ENCODE data around the gene ACRBP.

The ACRBP gene

DNA sequence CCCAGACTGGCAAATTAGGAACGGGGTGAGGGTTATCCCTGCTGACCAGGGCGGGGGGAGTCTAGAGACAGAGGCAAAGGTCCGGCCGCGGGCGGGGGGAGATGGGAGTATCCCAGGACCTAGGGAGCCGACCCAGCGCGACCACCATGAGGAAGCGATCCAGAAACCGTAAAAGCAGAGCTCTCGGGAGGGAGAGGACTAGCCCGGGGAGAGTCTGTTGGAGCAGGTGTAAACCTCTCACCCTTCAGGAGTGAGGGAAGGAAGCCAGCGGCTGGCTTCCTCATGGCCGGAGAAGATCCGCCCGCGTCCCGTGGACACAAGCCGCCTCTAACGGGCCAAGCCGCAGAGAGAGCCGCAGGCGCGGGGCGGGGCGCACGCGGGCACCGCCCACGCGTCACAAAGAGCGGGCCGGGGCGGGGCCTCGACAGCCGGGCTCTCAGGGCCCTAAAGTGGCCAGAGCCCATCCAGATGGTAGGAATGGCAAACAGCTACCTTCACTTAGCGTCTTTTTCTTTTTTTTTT lies at the start of gene ACRBP:
Gene ACRBP (minus strand): TSS at position 350 of the 522 bp plus-strand sequence. CDS start 66 bp downstream, at position 284.
- DNase-seq (ENCODE audit: low spot score), result no peak

DNA sequence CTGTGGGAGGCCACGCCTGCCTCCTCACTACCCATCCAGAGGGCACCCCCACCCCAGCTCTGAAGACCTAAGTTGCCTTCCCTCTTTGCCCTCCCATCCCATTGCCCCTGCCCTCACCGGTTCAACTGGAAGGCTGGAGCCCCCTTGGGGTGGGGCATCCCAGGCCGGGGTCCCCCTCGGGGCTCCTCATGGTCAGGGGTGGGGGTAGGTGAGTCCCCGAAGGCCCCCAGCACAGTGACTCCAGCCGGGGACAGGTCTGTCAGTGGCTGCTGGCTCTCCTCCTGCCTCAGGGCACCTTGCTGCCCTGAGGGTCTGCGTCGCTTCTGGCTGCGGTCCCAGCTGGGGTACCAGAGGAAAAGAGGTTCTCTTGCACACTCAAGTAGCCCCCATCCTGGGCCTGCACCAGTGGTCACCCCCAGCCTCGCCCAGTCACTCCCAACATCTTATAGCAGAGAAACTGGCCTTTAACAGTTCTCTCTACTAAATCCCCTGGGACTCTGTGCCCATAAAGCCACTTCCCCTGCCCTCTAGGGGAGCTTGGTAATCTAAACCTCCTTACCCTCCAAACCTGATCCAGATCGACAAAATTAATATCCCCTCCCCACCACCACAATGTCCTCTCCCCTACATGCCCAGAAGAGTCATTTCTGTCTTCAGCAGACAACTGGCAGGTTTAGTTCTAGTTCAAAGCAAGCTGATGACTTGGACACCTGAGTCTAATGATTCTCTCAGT lies 48.2 kb upstream of the ACRBP start:
- no peak for DNase-seq (ENCODE audit: low spot score)

- no peak for DNase-seq (ENCODE audit: low spot score)
Observed at GRCh38 chr12:6694701-6695100, 47.5 kb upstream of the ACRBP start.

- DNase-seq (ENCODE audit: low spot score), result no peak
Observed at GRCh38 chr12:6693832-6694355, 46.7 kb upstream of the ACRBP start.

GRCh38 chr12:6692888-6693287 lies 45.7 kb upstream of the ACRBP start:
- no peak for DNase-seq (ENCODE audit: low spot score)

DNA sequence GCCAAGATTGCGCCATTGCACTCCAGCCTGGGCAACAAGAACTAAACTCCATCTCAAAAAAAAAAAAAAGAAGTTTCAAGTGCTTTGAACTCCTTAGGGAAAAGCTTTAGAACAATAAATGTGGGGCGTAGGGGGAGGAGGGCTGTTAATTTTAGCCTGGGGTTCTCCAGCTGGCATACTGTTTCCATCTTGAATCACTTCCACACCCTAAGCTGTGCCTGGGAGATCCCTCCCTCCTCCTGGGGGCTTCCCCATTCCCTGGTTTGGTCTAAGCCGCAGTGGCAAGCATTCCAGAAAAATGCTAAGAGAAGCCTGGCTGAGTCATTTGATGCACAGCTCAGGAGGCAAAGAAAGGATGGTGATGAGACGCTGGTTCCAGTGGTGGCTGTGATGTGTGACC lies 44.2 kb upstream of the ACRBP start:
- DNase-seq (ENCODE audit: low spot score), result no peak

GRCh38 chr12:6688999-6689882 lies 42.0 kb upstream of the ACRBP start, which contains the start of gene ZNF384:
TSS of gene ZNF384 (minus strand) at chr12:6689375. CDS start at chr12:6679520, 9,855 bp downstream.
- DNase-seq (ENCODE audit: low spot score), result peak; percentile 97

- DNase-seq (ENCODE audit: low spot score), result no peak
Observed at GRCh38 chr12:6688543-6688998, 41.3 kb upstream of the ACRBP start.

- DNase-seq (ENCODE audit: low spot score), result no peak
Observed at GRCh38 chr12:6685814-6686213, 38.6 kb upstream of the ACRBP start.

GRCh38 chr12:6684609-6685008 lies 37.4 kb upstream of the ACRBP start:
- DNase-seq (ENCODE audit: low spot score), result no peak

- no peak for DNase-seq (ENCODE audit: low spot score)
Observed at GRCh38 chr12:6676962-6677361, 29.7 kb upstream of the ACRBP start.

GRCh38 chr12:6672143-6672542 lies 24.9 kb upstream of the ACRBP start:
- no peak for DNase-seq (ENCODE audit: low spot score)

DNA sequence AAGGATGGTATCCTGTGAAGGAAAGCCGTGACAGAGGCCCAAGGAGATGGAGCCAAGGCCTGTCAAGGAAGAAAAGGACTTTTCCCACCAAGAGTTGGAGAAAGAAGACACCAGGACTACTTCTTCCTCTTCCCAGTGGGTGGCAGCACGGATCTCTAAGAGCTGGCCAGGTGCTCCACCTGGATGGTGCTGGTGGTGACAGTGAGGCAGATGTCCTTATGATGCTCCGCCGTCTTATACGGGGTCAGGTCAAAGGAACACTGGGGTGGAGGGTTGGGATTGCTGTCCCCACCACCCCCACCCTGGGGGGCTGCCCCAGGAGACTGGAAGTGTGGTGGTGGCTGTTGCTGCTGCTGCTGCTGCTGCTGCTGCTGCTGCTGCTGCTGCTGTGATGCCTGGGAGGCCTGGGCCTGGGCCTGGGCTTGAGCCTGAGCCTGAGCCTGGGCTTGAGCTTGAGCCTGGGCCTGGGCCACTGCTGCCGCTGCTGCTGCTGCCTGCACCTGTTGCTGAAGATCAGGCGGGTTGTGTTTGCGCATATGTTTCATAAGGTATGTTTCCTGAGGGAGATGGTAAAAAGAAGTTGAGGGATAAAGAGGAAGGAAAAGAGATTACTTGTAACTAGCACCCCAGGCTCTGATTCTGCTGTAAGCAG lies 20.5 kb upstream of the ACRBP start:
- no peak for DNase-seq (ENCODE audit: low spot score)

DNA sequence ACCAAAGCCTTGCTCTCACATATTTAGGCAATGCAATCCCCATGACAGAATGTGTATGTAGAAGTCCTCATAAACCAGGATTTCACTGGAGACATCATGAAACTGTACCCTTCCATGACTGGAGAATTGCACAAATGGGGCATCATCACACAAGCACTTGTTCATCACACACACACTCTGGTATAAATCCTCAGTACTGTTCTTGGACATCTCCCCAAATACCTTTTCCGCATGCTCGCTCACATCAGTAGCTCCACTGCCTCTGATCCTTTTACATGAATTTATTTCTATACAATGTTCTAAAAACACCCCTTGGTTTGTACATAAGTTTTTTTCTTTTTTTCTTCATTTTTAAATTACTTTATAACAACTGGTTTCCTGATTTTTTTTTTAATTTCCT lies 19.0 kb upstream of the ACRBP start:
- DNase-seq (ENCODE audit: low spot score), result no peak

GRCh38 chr12:6664902-6665301 lies 17.7 kb upstream of the ACRBP start:
- DNase-seq (ENCODE audit: low spot score), result no peak

GRCh38 chr12:6662906-6663742 lies 15.9 kb upstream of the ACRBP start, which contains the start of gene ING4:
TSS of gene ING4 (minus strand) at chr12:6663119. CDS start at chr12:6663101, 18 bp downstream.
- DNase-seq (ENCODE audit: low spot score), result peak; percentile 96

DNA sequence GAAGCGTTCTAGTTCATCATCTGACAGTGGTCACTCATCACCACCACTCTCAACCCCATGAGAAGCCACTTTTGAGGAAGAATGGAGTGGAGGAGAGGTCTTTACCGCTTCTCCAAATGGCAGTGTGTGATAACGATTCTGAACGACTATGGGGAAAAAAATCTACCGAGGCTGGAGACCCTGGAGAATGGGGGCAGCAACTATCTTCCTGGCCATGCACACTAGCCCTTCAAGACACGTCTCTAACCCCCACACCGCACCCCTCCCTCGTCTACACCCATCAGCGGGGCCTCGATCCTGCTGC lies 15.3 kb upstream of the ACRBP start:
- DNase-seq (ENCODE audit: low spot score), result no peak

DNA sequence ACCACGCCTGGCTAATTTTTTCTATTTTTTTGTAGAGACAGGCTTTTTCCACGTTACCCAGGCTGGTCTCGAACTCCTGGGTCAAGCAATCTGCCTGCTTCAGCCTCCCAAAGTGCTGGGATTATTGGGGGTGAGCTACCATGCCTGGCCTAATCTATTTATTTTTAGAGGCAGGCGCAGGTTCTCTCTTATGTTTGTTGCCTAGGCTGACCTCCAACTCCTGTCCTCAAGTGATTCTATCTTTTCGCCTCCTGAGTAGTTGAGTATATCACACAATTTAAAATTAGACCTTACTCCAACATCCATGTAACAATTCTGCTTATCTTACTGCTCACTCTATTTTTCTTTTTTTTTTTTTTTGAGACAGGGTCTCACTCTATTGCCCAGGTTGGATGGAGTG lies 6.8 kb upstream of the ACRBP start:
- no peak for DNase-seq (ENCODE audit: low spot score)

DNA sequence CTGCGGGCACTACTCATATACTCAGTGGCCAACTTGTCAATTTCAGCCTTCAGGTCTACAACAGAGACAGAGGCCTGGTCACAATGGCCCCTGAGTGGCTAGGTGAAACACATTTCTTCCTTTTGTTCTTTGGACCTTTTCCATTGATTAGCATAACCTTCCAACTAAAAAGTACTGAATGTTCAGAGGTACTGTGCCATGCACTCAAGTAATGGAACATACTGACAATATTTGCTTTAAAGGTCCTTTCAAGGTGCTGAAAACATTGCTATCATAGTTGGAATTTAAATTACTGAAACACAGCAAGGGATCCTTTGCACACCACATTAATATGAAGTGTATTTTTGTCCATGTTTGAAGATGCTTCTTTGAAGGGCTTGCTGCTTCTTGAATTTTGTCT lies 6.1 kb upstream of the ACRBP start:
- no peak for DNase-seq (ENCODE audit: low spot score)

DNA sequence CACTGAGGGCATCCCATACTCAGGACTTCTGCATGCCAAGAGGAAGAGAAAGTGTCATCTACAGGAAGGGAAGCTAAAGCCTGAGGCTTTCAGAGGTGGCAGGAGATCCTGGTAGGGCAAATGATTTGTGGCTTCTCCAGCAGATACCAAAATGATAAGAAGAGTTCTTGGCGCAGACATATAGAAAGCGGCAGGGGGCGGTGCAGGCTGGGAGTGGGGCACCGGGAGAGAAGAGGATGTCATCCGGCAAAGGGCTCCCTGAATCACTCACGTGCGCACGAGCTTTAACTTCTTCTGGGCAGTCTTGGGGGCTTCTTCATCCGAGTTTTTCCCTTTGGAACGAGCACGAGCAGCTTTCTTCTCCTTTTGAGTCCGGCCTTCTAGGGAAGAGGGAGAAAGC lies 5.2 kb upstream of the ACRBP start:
- DNase-seq (ENCODE audit: low spot score), result no peak

GRCh38 chr12:6650832-6651231 lies 3.6 kb upstream of the ACRBP start:
- DNase-seq (ENCODE audit: low spot score), result no peak
